ENCODE results near the gene MDGA2. TPM values are rescaled to one million over a fixed set of nuclear protein-coding genes. Genes with fewer than 3 reads are reported as not detected.

Gene MDGA2
- total and polyA plus RNA-seq, 9 of the 15 experiments (the other 6 are each of a cell fraction or from before 2014, with no cell fraction given) = 0.01 to 0.18 (median 0.03) TPM; not detected in 5

GRCh38 chr14:47392326-47392725 lies 283.1 kb downstream of the MDGA2 start:
- H3K36me3 ChIP-seq (ENCODE audit: control insufficient read depth, insufficient read depth, low read length) = no peaks in the 10 kb centered on the region
- 0% methylated on average over 1 of the region's 1 CpG for WGBS (ENCODE audit: insufficient coverage, low coverage, missing lambda C conversion rate)
- H3K4me1 ChIP-seq (replicated peaks in 1 of 2; ENCODE audit: control insufficient read depth in 2 of 2, insufficient read depth in 2 of 2, low read length in 2 of 2) = no peaks in the 10 kb centered on the region
- no peaks in the 10 kb centered on the region for H4K20me1 ChIP-seq (replicated peaks; ENCODE audit: control insufficient read depth, insufficient read depth, low read length)
- no peak overlapping the region for H3K4me2 ChIP-seq (ENCODE audit: insufficient read depth, low read length)
- ChIA-PET CTCF (ENCODE audit: low intra/inter-chr PET ratio) (no interaction called here), POLR2A (no interaction called here)
- H3K4me3 ChIP-seq = no peak overlapping the region
- H2AFZ ChIP-seq (ENCODE audit: low read depth, low read length) = no peak overlapping the region
- H3K27ac ChIP-seq (ENCODE audit: extremely low read depth, low read depth, low read length) = no peak overlapping the region
- no peak for FAIRE-seq
- intact Hi-C loops (cut with micrococcal nuclease) = no loop called here
- no peak for DNase-seq (ENCODE audit: extremely low read depth in 1 of 4, low spot score in 3 of 4)
- in situ Hi-C loops (cut with MboI) = no loop called here
- no peak for ATAC-seq
- TF ChIP-seq ZFP1 (CRISPR knock-in tag; IDR thresholded peaks at IDR 0.05) = no peak
- H3K79me2 ChIP-seq (ENCODE audit: control insufficient read depth, insufficient read depth, low read length) = no peaks in the 10 kb centered on the region
- no peak overlapping the region for H3K9ac ChIP-seq (ENCODE audit: insufficient read depth in 1 of 2, low read depth in 2 of 2, low read length in 2 of 2)
- H3K9me1 ChIP-seq (ENCODE audit: control insufficient read depth, insufficient read depth, low read length) = no peaks in the 10 kb centered on the region
- no TSS peak for BruUV-seq (replicated peaks)
- no peaks in the 10 kb centered on the region for H3K9me3 ChIP-seq (replicated peaks; ENCODE audit: control insufficient read depth, insufficient read depth, low read depth, low read length)
- no peaks in the 10 kb centered on the region for H3K27me3 ChIP-seq (ENCODE audit: control insufficient read depth in 2 of 2, insufficient read depth in 2 of 2, low read length in 2 of 2)

DNA sequence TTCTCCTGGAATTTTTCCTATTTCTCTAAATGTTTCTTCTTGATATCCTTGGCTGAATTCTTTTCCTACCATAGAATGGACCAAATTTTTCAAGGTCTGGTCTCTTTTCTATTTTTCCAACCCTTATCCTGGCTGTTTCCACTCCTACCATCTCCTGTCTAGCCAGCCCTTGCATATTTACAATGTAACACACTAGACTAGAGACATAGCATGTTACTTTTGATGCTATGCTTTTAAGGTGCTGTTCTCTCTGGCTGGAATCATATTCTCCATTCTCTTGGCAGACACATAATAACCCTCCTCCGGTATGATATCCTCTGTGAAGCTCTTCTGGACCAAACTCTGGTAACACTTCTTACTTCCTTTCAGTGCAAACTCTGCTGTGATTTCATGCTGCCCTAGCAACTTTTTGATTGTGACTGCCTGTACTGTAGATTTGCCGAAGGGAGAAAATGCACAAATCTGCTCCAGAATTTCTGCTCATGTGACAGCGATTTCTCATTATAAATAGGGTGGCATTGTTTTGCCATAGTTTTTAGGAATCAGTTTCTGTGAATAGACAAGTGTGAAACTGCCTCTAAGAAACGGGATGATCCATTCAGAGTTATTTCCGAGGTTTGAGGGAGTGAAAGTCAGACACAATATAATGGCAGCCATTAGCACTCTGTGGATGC lies 284.4 kb downstream of the MDGA2 start:
- ChIA-PET CTCF (ENCODE audit: low intra/inter-chr PET ratio) (no interaction called here), POLR2A (no interaction called here)
- DNase-seq (ENCODE audit: extremely low read depth in 1 of 4, low spot score in 3 of 4) (no peak), ATAC-seq (no peak), FAIRE-seq (no peak)
- Histone ChIP-seq H3K9me3 (replicated peaks; ENCODE audit: control insufficient read depth, insufficient read depth, low read depth, low read length) (no peaks in the 10 kb centered on the region), H3K27ac (ENCODE audit: extremely low read depth, low read depth, low read length) (no peak overlapping the region), H3K4me1 (replicated peaks in 1 of 2; ENCODE audit: control insufficient read depth in 2 of 2, insufficient read depth in 2 of 2, low read length in 2 of 2) (no peaks in the 10 kb centered on the region), H4K20me1 (replicated peaks; ENCODE audit: control insufficient read depth, insufficient read depth, low read length) (no peaks in the 10 kb centered on the region), H3K9ac (ENCODE audit: insufficient read depth in 1 of 2, low read depth in 2 of 2, low read length in 2 of 2) (no peak overlapping the region), H3K36me3 (ENCODE audit: control insufficient read depth, insufficient read depth, low read length) (no peaks in the 10 kb centered on the region), H3K9me1 (ENCODE audit: control insufficient read depth, insufficient read depth, low read length) (no peaks in the 10 kb centered on the region), H3K4me2 (ENCODE audit: insufficient read depth, low read length) (no peak overlapping the region), H3K4me3 (no peak overlapping the region), H3K27me3 (ENCODE audit: control insufficient read depth in 2 of 2, insufficient read depth in 2 of 2, low read length in 2 of 2) (no peaks in the 10 kb centered on the region), H2AFZ (ENCODE audit: low read depth, low read length) (no peak overlapping the region), H3K79me2 (ENCODE audit: control insufficient read depth, insufficient read depth, low read length) (no peaks in the 10 kb centered on the region)
- intact Hi-C loops (cut with micrococcal nuclease) = no loop called here
- in situ Hi-C loops (cut with MboI) = no loop called here
- WGBS (ENCODE audit: insufficient coverage, low coverage, missing lambda C conversion rate) = 0% methylated on average over 5 of the region's 5 CpGs
- no TSS peak for BruUV-seq (replicated peaks)
- TF ChIP-seq GATA2 (CRISPR knock-in tag; IDR thresholded peaks at IDR 0.05) (no peak), EWSR1 (IDR thresholded peaks at IDR 0.05; ENCODE audit: borderline replicate concordance, low read depth, partially characterized antibody) (no peak), MYC (IDR thresholded peaks at IDR 0.05; ENCODE audit: low read depth, low read length) (no peak), MYC (CRISPR knock-in tag; IDR thresholded peaks at IDR 0.05; ENCODE audit: borderline replicate concordance, low read depth) (no peak), BRD9 (IDR thresholded peaks at IDR 0.05; ENCODE audit: low read depth, partially characterized antibody) (no peak)
- TF ChIP-seq, protein P1, sequence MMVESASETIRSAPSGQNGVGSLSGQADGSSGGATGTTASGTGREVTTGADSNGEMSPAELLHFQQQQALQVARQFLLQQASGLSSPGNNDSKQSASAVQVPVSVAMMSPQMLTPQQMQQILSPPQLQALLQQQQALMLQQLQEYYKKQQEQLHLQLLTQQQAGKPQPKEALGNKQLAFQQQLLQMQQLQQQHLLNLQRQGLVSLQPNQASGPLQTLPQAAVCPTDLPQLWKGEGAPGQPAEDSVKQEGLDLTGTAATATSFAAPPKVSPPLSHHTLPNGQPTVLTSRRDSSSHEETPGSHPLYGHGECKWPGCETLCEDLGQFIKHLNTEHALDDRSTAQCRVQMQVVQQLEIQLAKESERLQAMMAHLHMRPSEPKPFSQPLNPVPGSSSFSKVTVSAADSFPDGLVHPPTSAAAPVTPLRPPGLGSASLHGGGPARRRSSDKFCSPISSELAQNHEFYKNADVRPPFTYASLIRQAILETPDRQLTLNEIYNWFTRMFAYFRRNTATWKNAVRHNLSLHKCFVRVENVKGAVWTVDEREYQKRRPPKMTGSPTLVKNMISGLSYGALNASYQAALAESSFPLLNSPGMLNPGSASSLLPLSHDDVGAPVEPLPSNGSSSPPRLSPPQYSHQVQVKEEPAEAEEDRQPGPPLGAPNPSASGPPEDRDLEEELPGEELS (CRISPR knock-in tag; IDR thresholded peaks at IDR 0.05; ENCODE audit: borderline replicate concordance) = no peak

Data from K562 (cell line).